Adrenal gland (tissue), 5 donors: ENCODE results near the gene SCAF11.

Source experiments
- POLR2A ChIP-seq, 2 donors: fragments of 450-650 bp; IDR thresholded peaks; one replicate each; pipeline ENCODE4 v1.6.1; 2017; ENCODE audit warnings: antibody characterized with exemption in 2 of 2, mild to moderate bottlenecking in 2 of 2, moderate library complexity in 1 of 2
- TF ChIP-seq, protein P1 (sequence below), 6 experiments: fragments of 450-650 bp in 4 of 6; fragments of 200-600 bp in 2 of 6; sonication (generic) in 1 of 6; IDR thresholded peaks; 1 replicate in 5 of 6; 2 replicates in 1 of 6; pipeline versions ENCODE4 v1.5.1 to v1.8.0; 2016 to 2021; ENCODE audit warnings: antibody characterized with exemption in 6 of 6, mild to moderate bottlenecking in 2 of 6, moderate library complexity in 1 of 6
- donor health status: DM: no; HTN: no; CAD: no.

DNA sequence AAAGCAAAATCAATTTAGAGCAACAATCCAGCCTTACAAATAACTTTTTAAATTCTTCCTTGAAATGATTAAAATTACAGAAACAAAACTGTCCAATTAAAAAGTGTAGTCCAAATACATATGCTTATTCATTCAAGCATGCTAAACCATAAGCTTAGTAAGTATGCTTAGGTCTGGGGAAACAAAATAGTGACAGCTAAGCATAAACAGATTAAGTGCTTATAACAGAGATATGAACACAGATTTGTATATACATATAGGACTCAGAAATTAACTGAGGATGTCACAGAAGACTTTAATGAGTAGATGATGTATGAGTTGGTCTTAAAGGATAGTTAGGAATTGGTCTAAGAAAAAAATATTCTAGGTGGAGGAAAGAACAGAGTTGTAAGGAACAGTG is 41.8 kb downstream of the SCAF11 start:
- TF ChIP-seq, protein P1, sequence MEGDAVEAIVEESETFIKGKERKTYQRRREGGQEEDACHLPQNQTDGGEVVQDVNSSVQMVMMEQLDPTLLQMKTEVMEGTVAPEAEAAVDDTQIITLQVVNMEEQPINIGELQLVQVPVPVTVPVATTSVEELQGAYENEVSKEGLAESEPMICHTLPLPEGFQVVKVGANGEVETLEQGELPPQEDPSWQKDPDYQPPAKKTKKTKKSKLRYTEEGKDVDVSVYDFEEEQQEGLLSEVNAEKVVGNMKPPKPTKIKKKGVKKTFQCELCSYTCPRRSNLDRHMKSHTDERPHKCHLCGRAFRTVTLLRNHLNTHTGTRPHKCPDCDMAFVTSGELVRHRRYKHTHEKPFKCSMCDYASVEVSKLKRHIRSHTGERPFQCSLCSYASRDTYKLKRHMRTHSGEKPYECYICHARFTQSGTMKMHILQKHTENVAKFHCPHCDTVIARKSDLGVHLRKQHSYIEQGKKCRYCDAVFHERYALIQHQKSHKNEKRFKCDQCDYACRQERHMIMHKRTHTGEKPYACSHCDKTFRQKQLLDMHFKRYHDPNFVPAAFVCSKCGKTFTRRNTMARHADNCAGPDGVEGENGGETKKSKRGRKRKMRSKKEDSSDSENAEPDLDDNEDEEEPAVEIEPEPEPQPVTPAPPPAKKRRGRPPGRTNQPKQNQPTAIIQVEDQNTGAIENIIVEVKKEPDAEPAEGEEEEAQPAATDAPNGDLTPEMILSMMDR (IDR thresholded peaks at IDR 0.05) = no peak
- no peak for TF ChIP-seq POLR2A (IDR thresholded peaks at IDR 0.05)
